T-helper 22 cell (primary cell): ENCODE measurements around the gene LCN1.
"Not testable (repeated sequence)": the region's sequence is repeated elsewhere in the genome, so short reads cannot be mapped to it uniquely, and the experiment has no call there.

ENCODE experiments used
- DNase-seq: peaks from one replicate; pipeline ENCODE4 v3.0.0-alpha.2; 2020; ENCODE audit warnings: low read depth

LCN1 gene

GRCh38 chr9:135546792-135547617 lies 25.8 kb downstream of the LCN1 start:
- not testable (repeated sequence) for DNase-seq

GRCh38 chr9:135547756-135548736 lies 26.8 kb downstream of the LCN1 start:
- no peak for DNase-seq

- not testable (repeated sequence) for DNase-seq
Measured at GRCh38 chr9:135549478-135550343, 28.5 kb downstream of the LCN1 start.

- DNase-seq = no peak
Measured at GRCh38 chr9:135550344-135550918, 29.2 kb downstream of the LCN1 start.

- no peak for DNase-seq
Measured at GRCh38 chr9:135551031-135551430, 29.8 kb downstream of the LCN1 start.

- no peak for DNase-seq
Measured at GRCh38 chr9:135551456-135551855, 30.2 kb downstream of the LCN1 start.

GRCh38 chr9:135552021-135552697 lies 30.9 kb downstream of the LCN1 start:
- no peak for DNase-seq

- DNase-seq = no peak
Measured at GRCh38 chr9:135552698-135553171, 31.5 kb downstream of the LCN1 start.

GRCh38 chr9:135554718-135555117 lies 33.5 kb downstream of the LCN1 start:
- DNase-seq = no peak

- DNase-seq = no peak
Measured at GRCh38 chr9:135555203-135555602, 34.0 kb downstream of the LCN1 start.

GRCh38 chr9:135555910-135556309 lies 34.7 kb downstream of the LCN1 start:
- no peak for DNase-seq

GRCh38 chr9:135559606-135560005 lies 38.4 kb downstream of the LCN1 start:
- DNase-seq = no peak

GRCh38 chr9:135561391-135562234 lies 40.4 kb downstream of the LCN1 start, which contains the start of gene PAEP:
Gene PAEP (plus strand): TSS chr9:135561756.
- no peak for DNase-seq

- no peak for DNase-seq
Measured at GRCh38 chr9:135562235-135562745, 41.0 kb downstream of the LCN1 start.

GRCh38 chr9:135563039-135563476 lies 41.8 kb downstream of the LCN1 start:
- no peak for DNase-seq

GRCh38 chr9:135563858-135564257 lies 42.6 kb downstream of the LCN1 start:
- DNase-seq = no peak

- DNase-seq = no peak
Measured at GRCh38 chr9:135565141-135565628, 43.9 kb downstream of the LCN1 start.

GRCh38 chr9:135565636-135566035 lies 44.4 kb downstream of the LCN1 start:
- no peak for DNase-seq

- no peak for DNase-seq
Measured at GRCh38 chr9:135566552-135566951, 45.3 kb downstream of the LCN1 start.
